ENCODE measurements around the gene TRPV3. TPM values are rescaled to one million over a fixed set of nuclear protein-coding genes. Genes with fewer than 3 reads are reported as not detected.

The TRPV3 gene
- 0.38 and 0.49 TPM in 2 replicates for total RNA-seq (2022)
- percentile 17 among the genes with signal in this experiment for Bru-seq, nascent RNA
- percentile 18 among the genes with signal in this experiment for BruChase-seq, experiment 1, labeled RNA remaining after a 6-hour chase
- BruChase-seq, experiment 2, labeled RNA remaining after a 2-hour chase, result percentile 16 among the genes with signal in this experiment
- long read RNA-seq, result 0 reads

GRCh38 chr17:3557768-3558583 lies at the start of gene TRPV3:
Gene TRPV3 (minus strand): TSS chr17:3557812. CDS start chr17:3554850, 2,962 bp downstream.
- BruUV-seq (replicated peaks), result no TSS peak
- intact Hi-C loops (cut with micrococcal nuclease; ENCODE audit: unreplicated experiment), result no loop called here
- H3K27me3 Mint-ChIP-seq (ENCODE audit: unreplicated experiment), result peaks cover 12% of the 10 kb centered on the region
- CTCF ChIA-PET, result no interaction called here
- TF ChIP-seq CTCF (IDR thresholded peaks at IDR 0.05; ENCODE audit: unreplicated experiment), result no peak
- peak within 1 kb of the TSS; percentile 13 for H3K4me3 Mint-ChIP-seq (ENCODE audit: low read depth, unreplicated experiment)
- DNase-seq, result peak; percentile 90
- no peaks in the 10 kb centered on the region for H3K4me1 Mint-ChIP-seq (ENCODE audit: low read depth, unreplicated experiment)
- peaks cover 16% of the 10 kb centered on the region for H3K36me3 Mint-ChIP-seq (ENCODE audit: insufficient read depth, unreplicated experiment)
- no peak within 1 kb of the TSS for H3K27ac Mint-ChIP-seq (ENCODE audit: unreplicated experiment)
- H3K9me3 Mint-ChIP-seq (ENCODE audit: low read depth, unreplicated experiment), result no peaks in the 10 kb centered on the region

DNA sequence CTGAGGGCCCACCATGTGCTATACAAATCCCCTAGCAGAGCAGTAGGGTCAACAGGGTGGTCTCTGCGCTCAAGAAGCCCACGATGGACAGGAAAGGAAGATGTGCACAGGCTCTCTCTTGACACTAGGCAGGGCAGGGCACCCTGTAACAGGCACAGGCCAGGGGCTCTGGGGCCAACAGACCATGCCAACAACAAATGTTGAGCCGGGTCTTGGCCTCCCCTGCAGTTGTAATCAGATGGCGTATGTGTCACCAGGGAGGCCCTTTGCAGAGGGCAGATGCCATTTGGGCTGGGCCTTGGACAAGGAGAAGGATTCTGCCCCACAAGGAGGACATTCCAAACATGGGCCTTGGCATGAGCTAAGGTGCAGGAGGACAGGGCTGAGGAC lies 46.3 kb upstream of the TRPV3 start:
- no peak overlapping the region for H3K27ac Mint-ChIP-seq (ENCODE audit: unreplicated experiment)
- intact Hi-C loops (cut with micrococcal nuclease; ENCODE audit: unreplicated experiment), result no loop called here
- BruUV-seq (replicated peaks), result no TSS peak
- TF ChIP-seq CTCF (IDR thresholded peaks at IDR 0.05; ENCODE audit: unreplicated experiment), result no peak
- no peaks in the 10 kb centered on the region for H3K27me3 Mint-ChIP-seq (ENCODE audit: unreplicated experiment)
- H3K4me3 Mint-ChIP-seq (ENCODE audit: low read depth, unreplicated experiment), result no peak overlapping the region
- no peaks in the 10 kb centered on the region for H3K4me1 Mint-ChIP-seq (ENCODE audit: low read depth, unreplicated experiment)
- no peaks in the 10 kb centered on the region for H3K36me3 Mint-ChIP-seq (ENCODE audit: insufficient read depth, unreplicated experiment)
- CTCF ChIA-PET, result no interaction called here
- no peaks in the 10 kb centered on the region for H3K9me3 Mint-ChIP-seq (ENCODE audit: low read depth, unreplicated experiment)
- DNase-seq, result no peak

DNA sequence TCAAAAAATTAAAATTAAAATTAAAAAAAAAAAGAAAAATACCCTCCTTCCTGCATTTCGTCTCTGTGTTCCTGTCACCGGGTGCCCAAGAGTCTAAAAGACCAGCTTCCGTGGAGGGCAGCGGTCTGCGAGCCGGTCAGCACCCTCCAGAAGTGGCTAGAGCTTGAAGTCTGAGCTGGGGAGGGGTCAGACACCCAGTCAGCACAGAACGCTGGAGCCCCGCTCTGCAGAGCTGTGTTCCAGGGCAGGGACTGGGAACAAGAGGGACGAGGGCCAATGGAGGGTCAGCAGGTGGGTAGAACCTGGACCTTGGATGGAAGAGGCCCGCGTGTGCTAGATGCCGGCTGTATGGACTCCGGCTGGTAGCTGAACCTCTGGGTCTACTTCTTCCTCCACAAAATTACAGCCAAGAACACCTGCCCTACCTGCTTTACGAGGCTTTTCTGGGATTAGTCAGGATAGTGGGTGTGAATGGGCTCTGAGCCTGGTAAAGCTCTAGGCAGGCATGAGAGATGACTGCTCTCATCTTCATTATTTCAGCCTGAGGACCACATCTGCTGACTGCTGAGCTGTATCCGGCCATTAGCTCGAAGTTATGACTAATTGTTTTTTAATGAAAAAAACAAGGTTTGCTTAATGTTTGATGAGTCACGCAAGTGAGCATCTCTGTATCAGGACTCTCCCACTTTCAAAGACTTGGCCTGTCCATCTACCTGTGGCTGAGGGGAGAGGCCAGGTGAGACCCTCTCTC lies 45.7 kb upstream of the TRPV3 start:
- H3K27me3 Mint-ChIP-seq (ENCODE audit: unreplicated experiment), result no peaks in the 10 kb centered on the region
- TF ChIP-seq CTCF (IDR thresholded peaks at IDR 0.05; ENCODE audit: unreplicated experiment), result no peak
- no peak for DNase-seq
- no TSS peak for BruUV-seq (replicated peaks)
- no peak overlapping the region for H3K27ac Mint-ChIP-seq (ENCODE audit: unreplicated experiment)
- no peak overlapping the region for H3K4me3 Mint-ChIP-seq (ENCODE audit: low read depth, unreplicated experiment)
- intact Hi-C loops (cut with micrococcal nuclease; ENCODE audit: unreplicated experiment), result no loop called here
- CTCF ChIA-PET, result no interaction called here
- H3K4me1 Mint-ChIP-seq (ENCODE audit: low read depth, unreplicated experiment), result no peaks in the 10 kb centered on the region
- H3K36me3 Mint-ChIP-seq (ENCODE audit: insufficient read depth, unreplicated experiment), result no peaks in the 10 kb centered on the region
- H3K9me3 Mint-ChIP-seq (ENCODE audit: low read depth, unreplicated experiment), result no peaks in the 10 kb centered on the region

GRCh38 chr17:3602499-3602898 lies 44.9 kb upstream of the TRPV3 start:
- CTCF ChIA-PET, result no interaction called here
- no peaks in the 10 kb centered on the region for H3K36me3 Mint-ChIP-seq (ENCODE audit: insufficient read depth, unreplicated experiment)
- DNase-seq, result no peak
- no peaks in the 10 kb centered on the region for H3K9me3 Mint-ChIP-seq (ENCODE audit: low read depth, unreplicated experiment)
- no peak overlapping the region for H3K27ac Mint-ChIP-seq (ENCODE audit: unreplicated experiment)
- H3K27me3 Mint-ChIP-seq (ENCODE audit: unreplicated experiment), result no peaks in the 10 kb centered on the region
- BruUV-seq (replicated peaks), result no TSS peak
- intact Hi-C loops (cut with micrococcal nuclease; ENCODE audit: unreplicated experiment), result no loop called here
- H3K4me3 Mint-ChIP-seq (ENCODE audit: low read depth, unreplicated experiment), result no peak overlapping the region
- no peaks in the 10 kb centered on the region for H3K4me1 Mint-ChIP-seq (ENCODE audit: low read depth, unreplicated experiment)
- no peak for TF ChIP-seq CTCF (IDR thresholded peaks at IDR 0.05; ENCODE audit: unreplicated experiment)

Measured in Calu3 (cell line).